A673 (cell line): ENCODE measurements around the gene ACMSD. TPM values are rescaled to one million over a fixed set of nuclear protein-coding genes. Genes with fewer than 3 reads are reported as not detected.

Experiments used
- BruUV-seq: library from RNA; stranded (reverse); fragments of 400-500 nt; replicated peaks from 2 replicates; lab custom pipeline; 2021; lab: Mats Ljungman, UMichigan
- CTCF ChIA-PET: fragments of 300-600 bp; sonication (Branson Sonifier 250); formaldehyde crosslinking; loops from one replicate; lab custom pipeline; 2022; ENCODE audit warnings: antibody characterized with exemption; lab: Charles Lee
- POLR2A ChIA-PET: fragments of 300-600 bp; sonication (Branson Sonifier 250); formaldehyde crosslinking; loops from one replicate; lab custom pipeline; 2022; ENCODE audit warnings: antibody characterized with exemption; ENCODE audit not compliant: low non-redundant PET; lab: Charles Lee
- DNase-seq: peaks from one replicate; pipeline ENCODE4 v3.0.0-alpha.2; 2015; ENCODE audit warnings: low spot score
- H3K27ac ChIP-seq: fragments of 200-600 bp; sonication (generic); 2 replicates; pipeline ENCODE4 v1.5.1; 2016; ENCODE audit warnings: mixed run types, low read depth, mild to moderate bottlenecking, mixed read lengths, antibody characterized with exemption, low read length; ENCODE audit not compliant: poor library complexity, severe bottlenecking
- H3K27me3 ChIP-seq: fragments of 200-600 bp; sonication (generic); replicated peaks from 2 replicates; pipeline ENCODE4 v1.6.1; 2017; ENCODE audit warnings: mixed run types, low read depth, mild to moderate bottlenecking, mixed read lengths, antibody characterized with exemption, low read length; ENCODE audit not compliant: insufficient read depth, poor library complexity
- H3K36me3 ChIP-seq: fragments of 200-600 bp; sonication (generic); 2 replicates; pipeline ENCODE4 v1.6.1; 2016; ENCODE audit warnings: mixed run types, mild to moderate bottlenecking, mixed read lengths, antibody characterized with exemption, low read length; ENCODE audit not compliant: insufficient read depth, poor library complexity, severe bottlenecking
- H3K4me1 ChIP-seq: fragments of 200-600 bp; sonication (generic); 2 replicates; pipeline ENCODE4 v1.6.1; 2017; ENCODE audit warnings: mixed run types, mild to moderate bottlenecking, mixed read lengths, antibody characterized with exemption, low read length; ENCODE audit not compliant: insufficient read depth, poor library complexity, severe bottlenecking
- H3K4me3 ChIP-seq: fragments of 200-600 bp; sonication (generic); 2 replicates; pipeline ENCODE4 v1.5.1; 2016; ENCODE audit warnings: low read depth, mixed run types, mild to moderate bottlenecking, mixed read lengths, low read length; ENCODE audit not compliant: poor library complexity, severe bottlenecking
- H3K9me3 ChIP-seq: fragments of 200-600 bp; sonication (generic); 2 replicates; pipeline ENCODE4 v1.6.1; 2016; ENCODE audit warnings: mixed run types, low read depth, mild to moderate bottlenecking, mixed read lengths, antibody characterized with exemption, low read length; ENCODE audit not compliant: poor library complexity, severe bottlenecking
- CTCF ChIP-seq: fragments of 300-800, 200-600 bp; sonication (generic); conservative IDR thresholded peaks from 2 replicates; pipeline ENCODE4 v1.5.1; 2017; ENCODE audit warnings: low read depth, mild to moderate bottlenecking, antibody characterized with exemption, low read length, moderate library complexity, mixed read lengths
- EZH2 ChIP-seq: fragments of 200-600 bp; sonication (generic); IDR thresholded peaks from 2 replicates; pipeline ENCODE4 v1.6.1; 2017; ENCODE audit warnings: borderline replicate concordance, low read depth, mild to moderate bottlenecking, mixed read lengths, antibody characterized with exemption, low read length; ENCODE audit not compliant: poor library complexity, severe bottlenecking
- intact Hi-C: fragments of 100-400 bp; cut with micrococcal nuclease; formaldehyde crosslinking; loops from one replicate; pipeline ENCODE4 v1.10.0; 2022; ENCODE audit not compliant: unreplicated experiment
- total RNA-seq: library from RNA; stranded (reverse); gene quantifications from 2 replicates; pipeline ENCODE4 v1.2.3, GENCODE V29; 2021

The ACMSD gene
- total RNA-seq, 1 experiment from 2014 or later: not detected

- no peak overlapping the region for H3K4me3 ChIP-seq
- peaks cover 6% of the 10 kb centered on the region for H3K9me3 ChIP-seq
- ChIA-PET CTCF (no interaction called here), POLR2A (no interaction called here)
- H3K27me3 ChIP-seq: peaks cover 13% of the 10 kb centered on the region
- no peaks in the 10 kb centered on the region for H3K36me3 ChIP-seq
- no peaks in the 10 kb centered on the region for H3K4me1 ChIP-seq
- DNase-seq: no peak
- intact Hi-C loops: no loop called here
- TF ChIP-seq EZH2 (no peak), CTCF (no peak)
- H3K27ac ChIP-seq: no peak overlapping the region
- BruUV-seq: no TSS peak
Measured at GRCh38 chr2:134839649-134840048, 1.2 kb downstream of the ACMSD start.

GRCh38 chr2:134842930-134843490 lies 4.6 kb downstream of the ACMSD start:
- DNase-seq: no peak
- peaks cover 13% of the 10 kb centered on the region for H3K27me3 ChIP-seq
- intact Hi-C loops: no loop called here
- TF ChIP-seq EZH2 (no peak), CTCF (no peak)
- POLR2A ChIA-PET: no interaction called here
- no peak overlapping the region for H3K4me3 ChIP-seq
- CTCF ChIA-PET: no interaction called here
- H3K4me1 ChIP-seq: no peaks in the 10 kb centered on the region
- no peak overlapping the region for H3K27ac ChIP-seq
- H3K36me3 ChIP-seq: no peaks in the 10 kb centered on the region
- no peaks in the 10 kb centered on the region for H3K9me3 ChIP-seq
- no TSS peak for BruUV-seq

- intact Hi-C loops: no loop called here
- POLR2A ChIA-PET: no interaction called here
- TF ChIP-seq CTCF: no peak
- H3K27me3 ChIP-seq: peaks cover 13% of the 10 kb centered on the region
- H3K9me3 ChIP-seq: no peaks in the 10 kb centered on the region
- CTCF ChIA-PET: no interaction called here
- H3K4me3 ChIP-seq: no peak overlapping the region
- no peaks in the 10 kb centered on the region for H3K36me3 ChIP-seq
- DNase-seq: no peak
- BruUV-seq: no TSS peak
- H3K4me1 ChIP-seq: no peaks in the 10 kb centered on the region
- no peak overlapping the region for H3K27ac ChIP-seq
Measured at GRCh38 chr2:134843968-134844367, 5.6 kb downstream of the ACMSD start.
